NOMO-1 (cell line): ENCODE measurements around the gene LMAN1.

ENCODE experiments used
- DNase-seq, 2 experiments: peaks; one replicate each; lab custom pipeline; 2025; ENCODE audit not compliant: unreplicated experiment in 2 of 2; lab: John Stamatoyannopoulos, UW

The LMAN1 gene, protein sequence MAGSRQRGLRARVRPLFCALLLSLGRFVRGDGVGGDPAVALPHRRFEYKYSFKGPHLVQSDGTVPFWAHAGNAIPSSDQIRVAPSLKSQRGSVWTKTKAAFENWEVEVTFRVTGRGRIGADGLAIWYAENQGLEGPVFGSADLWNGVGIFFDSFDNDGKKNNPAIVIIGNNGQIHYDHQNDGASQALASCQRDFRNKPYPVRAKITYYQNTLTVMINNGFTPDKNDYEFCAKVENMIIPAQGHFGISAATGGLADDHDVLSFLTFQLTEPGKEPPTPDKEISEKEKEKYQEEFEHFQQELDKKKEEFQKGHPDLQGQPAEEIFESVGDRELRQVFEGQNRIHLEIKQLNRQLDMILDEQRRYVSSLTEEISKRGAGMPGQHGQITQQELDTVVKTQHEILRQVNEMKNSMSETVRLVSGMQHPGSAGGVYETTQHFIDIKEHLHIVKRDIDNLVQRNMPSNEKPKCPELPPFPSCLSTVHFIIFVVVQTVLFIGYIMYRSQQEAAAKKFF

GRCh38 chr18:59358712-59359575 is at the start of gene LMAN1:
Gene LMAN1, minus strand, starts transcription at chr18:59359265. Its CDS starts 21 bp downstream, at chr18:59359244.
- DNase-seq: peak; percentile 85 to 91

DNA sequence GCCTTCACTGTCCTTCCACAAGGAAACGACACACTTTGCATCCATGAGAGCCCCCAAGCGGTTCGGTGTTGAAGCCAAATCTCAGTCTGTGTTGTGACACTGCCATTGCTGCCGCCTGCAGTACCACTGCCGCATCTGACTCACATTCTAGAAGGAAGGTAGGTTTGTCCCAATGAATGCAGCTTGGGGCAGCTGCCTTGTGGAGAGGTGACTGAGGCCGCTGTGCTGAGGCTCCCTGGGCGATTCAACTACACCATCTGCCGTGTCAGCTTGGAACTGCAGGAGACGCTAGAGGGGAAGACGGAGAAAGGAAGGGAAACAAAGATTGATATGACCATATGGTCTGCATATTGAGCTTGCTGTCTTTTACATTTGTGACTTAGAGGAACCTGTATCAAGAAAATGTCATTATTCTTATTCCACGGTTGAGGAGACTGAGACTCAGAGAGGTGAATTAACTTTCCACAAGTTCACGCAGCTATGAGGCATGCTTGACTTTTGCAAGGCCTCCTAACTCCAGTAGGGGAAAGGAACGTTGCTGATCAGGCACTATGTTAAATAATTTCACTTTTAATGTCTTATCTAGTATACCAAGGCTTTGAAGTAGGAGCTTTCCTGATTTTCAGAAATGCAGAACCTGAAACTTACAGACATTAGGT is 43.5 kb upstream of the LMAN1 start:
- peak; percentile 84 for DNase-seq

DNA sequence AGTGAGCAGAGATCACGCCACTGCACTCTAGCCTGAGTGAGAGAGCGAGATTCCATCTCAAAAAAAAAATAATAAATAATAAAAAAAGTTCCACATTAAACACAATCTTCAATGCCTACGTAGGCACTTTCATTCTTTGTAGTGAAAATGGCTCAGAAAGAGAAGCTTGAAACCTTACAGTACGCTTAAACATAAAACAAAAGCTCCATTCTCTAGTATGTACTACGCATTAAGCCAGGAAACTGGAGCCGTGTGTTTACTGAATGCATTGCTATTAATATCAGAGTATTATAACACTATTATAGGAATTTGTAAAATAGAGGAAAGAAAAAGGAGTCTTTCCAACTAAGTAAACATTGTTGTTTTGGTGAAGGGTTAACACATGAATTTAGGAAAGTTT is 41.3 kb upstream of the LMAN1 start:
- no peak for DNase-seq

DNA sequence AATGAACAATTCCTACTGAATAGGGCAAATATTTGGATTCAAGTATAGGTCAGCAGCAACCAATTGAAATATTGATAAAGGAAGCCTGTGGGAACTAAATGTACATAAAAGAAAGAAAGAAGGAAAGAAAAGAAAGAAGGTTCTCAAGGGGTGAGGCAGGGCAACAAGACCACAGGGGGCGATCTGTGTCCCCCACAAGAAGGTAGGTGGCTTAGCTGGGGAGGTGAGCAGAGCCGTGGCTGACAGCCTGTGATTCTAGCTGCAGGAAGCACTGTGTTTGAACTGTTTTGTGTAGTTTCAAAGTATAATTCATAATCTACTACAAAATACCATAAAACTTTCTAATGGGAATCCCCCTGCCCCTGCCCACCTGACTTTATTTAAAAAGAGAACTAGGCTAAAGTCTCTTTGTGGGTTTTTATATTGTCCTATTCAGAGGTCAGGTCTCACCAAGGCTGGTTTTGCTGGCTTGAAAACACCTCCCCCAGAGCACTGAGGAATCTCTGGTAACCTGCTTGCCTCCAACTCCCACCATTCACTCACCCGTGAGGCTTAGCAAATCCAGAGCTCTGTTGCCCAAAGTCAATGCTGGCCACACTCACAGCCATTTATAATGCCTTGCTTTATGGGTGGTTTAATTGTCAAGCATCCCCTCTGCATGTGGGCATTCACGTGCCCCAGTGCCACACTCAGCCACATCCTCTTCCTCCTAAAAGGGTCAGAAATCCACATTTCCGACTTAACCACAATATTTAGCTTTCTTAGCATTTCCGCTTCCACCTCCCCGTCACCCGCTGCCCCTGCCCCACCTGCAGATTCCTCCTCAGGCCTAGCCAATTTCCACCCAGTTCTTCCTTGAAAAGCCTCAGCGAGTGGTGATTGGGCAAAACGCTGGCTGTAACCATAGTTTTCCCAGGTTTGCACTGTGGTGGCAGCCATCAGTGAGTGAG is 36.4 kb upstream of the LMAN1 start:
- DNase-seq: no peak

DNA sequence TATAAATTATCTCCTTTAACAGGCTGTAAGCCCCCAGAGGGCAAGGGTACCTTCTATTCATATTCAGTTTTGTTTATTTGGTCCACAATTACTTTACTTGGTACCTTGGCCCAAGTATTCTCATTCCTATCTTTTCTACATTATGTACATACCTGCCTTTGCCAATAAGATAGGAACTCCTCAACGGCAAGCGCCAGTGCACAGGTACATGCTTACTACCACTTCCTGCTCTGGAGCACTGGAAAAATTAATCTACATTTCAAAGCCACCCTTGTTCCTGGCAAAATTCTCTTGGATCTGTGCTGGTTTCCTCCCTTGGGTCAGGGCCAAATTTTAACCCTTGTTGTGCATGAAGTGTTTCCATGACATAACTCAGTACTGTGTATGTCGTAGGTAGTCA is 34.3 kb upstream of the LMAN1 start:
- no peak for DNase-seq

DNA sequence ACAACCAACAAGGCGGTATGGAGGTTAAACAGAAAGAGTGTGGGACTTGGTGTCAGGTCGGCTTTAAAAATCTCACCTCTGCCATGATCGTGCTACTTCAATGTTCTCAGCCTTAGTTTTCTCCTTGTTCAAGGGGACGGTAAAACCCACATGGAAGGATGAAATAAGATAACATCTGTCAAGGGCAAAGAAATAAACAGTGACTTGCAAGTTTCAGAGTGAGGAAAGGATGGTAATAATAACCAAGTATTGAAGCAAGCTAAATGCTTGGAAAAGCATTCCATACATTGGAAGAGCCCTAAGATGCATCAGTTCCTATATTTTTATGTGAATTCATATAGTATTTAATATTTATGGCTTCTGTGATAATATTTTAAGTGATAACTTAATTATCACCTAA is 29.8 kb upstream of the LMAN1 start:
- no peak for DNase-seq

DNA sequence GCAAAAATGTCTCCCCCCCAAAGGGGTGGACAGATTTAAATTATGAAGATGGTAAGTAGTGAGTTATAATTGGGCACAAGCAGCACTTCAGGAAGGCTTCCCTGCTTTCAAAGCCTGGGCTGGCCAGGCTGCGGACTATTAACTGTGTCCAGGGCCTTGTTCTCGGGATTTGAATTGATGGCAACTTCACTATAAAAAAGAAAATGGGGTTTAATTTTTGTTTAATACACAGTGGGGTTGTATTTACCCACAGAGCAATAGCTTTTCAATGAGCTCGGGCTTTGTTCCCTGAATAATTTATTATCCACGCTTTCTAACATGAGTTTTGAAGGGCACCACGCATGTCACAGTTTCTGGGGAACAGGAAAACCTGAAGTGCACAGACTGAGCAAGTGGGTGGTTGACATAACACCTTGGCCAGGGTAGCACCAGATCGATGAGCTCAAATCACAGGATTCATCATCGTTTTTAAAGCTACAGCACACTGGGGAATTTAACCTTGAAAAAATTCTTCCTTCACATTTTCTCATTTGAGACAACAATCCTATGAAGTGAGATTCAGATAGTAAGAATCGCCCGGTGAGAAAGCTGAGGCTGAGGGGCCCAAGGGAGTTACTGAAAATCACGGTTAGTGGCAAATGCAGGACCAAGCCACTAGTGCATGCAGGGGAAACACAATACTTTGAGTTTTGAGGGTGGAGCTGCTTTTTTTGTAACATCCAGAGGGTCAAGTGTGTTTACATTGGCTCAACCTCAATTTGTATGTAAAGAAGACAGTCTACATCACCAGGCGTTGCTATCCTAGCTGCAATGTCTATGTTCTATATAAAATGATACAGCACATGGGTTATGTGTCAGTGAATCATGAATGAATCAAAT is 28.9 kb upstream of the LMAN1 start:
- no peak for DNase-seq

- no peak for DNase-seq
These were observed 28.0 kb upstream of the LMAN1 start for GRCh38 chr18:59386909-59387686.

DNA sequence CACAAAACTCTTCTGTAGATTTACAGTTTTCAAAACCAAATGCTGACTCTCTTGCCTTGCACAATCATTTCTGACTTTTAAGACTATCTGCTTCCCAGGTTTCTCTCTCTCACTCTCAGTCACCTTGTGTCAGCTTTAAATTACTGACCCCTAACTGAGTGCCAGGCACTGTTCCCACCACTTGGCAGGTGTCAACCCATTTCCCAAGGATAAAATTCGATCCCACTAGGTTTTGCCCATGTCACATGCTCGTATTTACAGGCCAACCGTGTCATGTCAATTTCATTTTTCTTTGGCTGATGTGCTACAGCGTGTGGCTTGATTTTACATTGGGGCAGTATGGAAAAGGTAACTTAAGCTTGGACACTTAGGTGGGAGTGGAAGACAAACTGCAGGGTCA is 26.1 kb upstream of the LMAN1 start:
- DNase-seq: no peak

GRCh38 chr18:59383851-59384250 is 24.8 kb upstream of the LMAN1 start:
- no peak for DNase-seq

- DNase-seq: no peak
These were observed 23.3 kb upstream of the LMAN1 start for GRCh38 chr18:59382383-59382782.

GRCh38 chr18:59381949-59382348 is 22.9 kb upstream of the LMAN1 start:
- no peak for DNase-seq

GRCh38 chr18:59380706-59381105 is 21.6 kb upstream of the LMAN1 start:
- no peak for DNase-seq

DNA sequence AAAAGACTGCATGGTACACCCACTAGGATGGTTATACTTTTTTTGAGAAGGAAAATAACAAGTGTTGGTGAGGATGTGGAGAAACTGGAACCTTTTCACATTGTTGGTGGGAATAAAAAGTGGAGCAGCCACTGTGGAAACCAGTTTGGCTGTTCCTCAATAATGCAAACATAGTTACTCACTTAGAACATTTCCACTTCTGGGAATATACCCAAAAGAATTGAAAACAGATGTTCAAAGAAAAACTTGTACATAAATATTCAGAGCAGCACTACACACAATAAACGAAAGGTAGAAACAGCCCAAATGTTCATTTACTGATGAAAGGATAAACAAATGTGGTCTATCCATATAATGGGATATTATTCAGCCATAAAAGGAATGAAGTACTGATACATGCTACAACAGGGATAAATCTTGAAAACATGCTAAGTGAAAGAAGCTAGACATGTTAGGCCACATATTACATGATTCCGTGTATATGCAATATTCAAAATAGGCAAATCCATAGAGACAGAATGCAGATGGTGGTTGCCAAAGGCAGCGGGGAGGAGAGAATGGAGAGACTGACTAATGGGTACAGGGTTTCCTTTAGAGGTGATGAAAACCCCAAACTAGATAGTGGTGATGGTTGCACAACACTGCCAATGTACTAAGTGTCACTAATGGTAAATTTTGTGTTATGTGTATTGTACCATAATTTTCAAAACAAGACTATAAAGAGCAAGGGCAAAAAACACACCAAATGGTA is 20.9 kb upstream of the LMAN1 start:
- DNase-seq: no peak

GRCh38 chr18:59377613-59378337 is 18.7 kb upstream of the LMAN1 start:
- DNase-seq: no peak

DNA sequence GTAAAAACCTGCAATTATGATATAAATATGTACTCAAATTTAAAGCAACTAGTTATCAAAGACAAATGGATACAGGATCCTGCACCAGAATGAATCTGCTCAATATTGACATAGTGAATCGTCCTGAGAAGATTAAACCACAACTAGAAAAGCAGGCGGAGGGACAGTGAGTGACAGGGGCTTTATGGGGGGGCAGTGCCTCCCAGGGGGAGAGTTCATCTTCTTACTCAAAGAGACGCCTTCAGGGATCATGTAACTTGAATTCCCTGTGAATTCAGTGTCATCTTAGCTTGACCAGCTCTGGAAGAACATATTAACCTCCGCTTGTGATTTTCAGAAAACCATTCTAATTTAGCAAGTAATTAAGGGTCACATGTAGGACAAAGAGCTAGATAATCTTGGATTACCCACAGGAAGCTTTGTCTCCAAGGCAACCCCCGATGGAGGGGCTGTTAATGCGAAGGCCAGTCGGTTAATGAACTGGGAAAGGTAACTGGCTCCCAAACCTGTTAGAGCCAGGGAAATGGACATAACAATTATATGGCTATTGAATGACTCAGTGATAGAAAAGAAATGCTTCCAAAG is 17.4 kb upstream of the LMAN1 start:
- no peak for DNase-seq

- no peak for DNase-seq
These were observed 15.1 kb upstream of the LMAN1 start for GRCh38 chr18:59374128-59374527.
